Sigmoid colon (tissue), 4 donors: ENCODE results near the gene ZMYM1.

Experiments
- EP300 ChIP-seq, 4 donors: sonication (generic); formaldehyde crosslinking; IDR thresholded peaks; one replicate each; pipeline ENCODE4 v1.6.1; 2017; ENCODE audit warnings: antibody characterized with exemption in 4 of 4
- POLR2A ChIP-seq, 2 donors: fragments of 450-650 bp; IDR thresholded peaks; one replicate each; pipeline ENCODE4 v1.6.1; 2016; ENCODE audit warnings: antibody characterized with exemption in 2 of 2, mild to moderate bottlenecking in 2 of 2, moderate library complexity in 2 of 2
- POLR2AphosphoS5 ChIP-seq, 4 donors: sonication (generic); formaldehyde crosslinking; IDR thresholded peaks; one replicate each; pipeline ENCODE4 v1.6.1; 2017; ENCODE audit warnings: antibody characterized with exemption in 4 of 4
- TF ChIP-seq, protein P1 (sequence below), 4 experiments: fragments of 450-650 bp in 3 of 4; fragments of 200-600 bp in 1 of 4; IDR thresholded peaks; one replicate each; pipeline ENCODE4 v1.5.1; 2016 to 2019; ENCODE audit warnings: antibody characterized with exemption in 4 of 4, mild to moderate bottlenecking in 3 of 4, moderate library complexity in 2 of 4

DNA sequence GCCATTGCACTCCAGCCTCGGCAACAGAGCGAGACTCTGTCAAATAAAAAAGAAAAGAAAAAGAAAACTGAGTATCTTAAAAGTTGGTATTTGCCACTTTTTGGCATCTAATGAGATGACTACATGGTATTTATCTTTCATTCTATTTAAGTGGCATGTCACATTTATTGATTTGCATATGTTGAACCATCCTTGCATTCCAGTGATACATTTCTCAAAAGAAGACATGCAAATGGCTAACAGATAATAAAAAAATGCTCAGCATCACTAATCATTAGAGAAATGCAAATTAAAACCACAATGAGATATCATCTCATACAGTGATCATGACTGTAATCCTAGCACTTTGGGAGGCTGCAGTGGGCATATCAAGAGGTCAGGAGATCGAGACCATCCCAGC, 85.7 kb downstream of the ZMYM1 start:
- TF ChIP-seq, protein P1, sequence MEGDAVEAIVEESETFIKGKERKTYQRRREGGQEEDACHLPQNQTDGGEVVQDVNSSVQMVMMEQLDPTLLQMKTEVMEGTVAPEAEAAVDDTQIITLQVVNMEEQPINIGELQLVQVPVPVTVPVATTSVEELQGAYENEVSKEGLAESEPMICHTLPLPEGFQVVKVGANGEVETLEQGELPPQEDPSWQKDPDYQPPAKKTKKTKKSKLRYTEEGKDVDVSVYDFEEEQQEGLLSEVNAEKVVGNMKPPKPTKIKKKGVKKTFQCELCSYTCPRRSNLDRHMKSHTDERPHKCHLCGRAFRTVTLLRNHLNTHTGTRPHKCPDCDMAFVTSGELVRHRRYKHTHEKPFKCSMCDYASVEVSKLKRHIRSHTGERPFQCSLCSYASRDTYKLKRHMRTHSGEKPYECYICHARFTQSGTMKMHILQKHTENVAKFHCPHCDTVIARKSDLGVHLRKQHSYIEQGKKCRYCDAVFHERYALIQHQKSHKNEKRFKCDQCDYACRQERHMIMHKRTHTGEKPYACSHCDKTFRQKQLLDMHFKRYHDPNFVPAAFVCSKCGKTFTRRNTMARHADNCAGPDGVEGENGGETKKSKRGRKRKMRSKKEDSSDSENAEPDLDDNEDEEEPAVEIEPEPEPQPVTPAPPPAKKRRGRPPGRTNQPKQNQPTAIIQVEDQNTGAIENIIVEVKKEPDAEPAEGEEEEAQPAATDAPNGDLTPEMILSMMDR (IDR thresholded peaks at IDR 0.05) = no peak
- TF ChIP-seq EP300 (IDR thresholded peaks at IDR 0.05) (no peak), POLR2A (IDR thresholded peaks at IDR 0.05) (no peak), POLR2AphosphoS5 (IDR thresholded peaks at IDR 0.05) (no peak)
